Endothelial cell of umbilical vein (primary cell): Measurements from ENCODE around the gene L3MBTL2.
"Not testable (repeated sequence)": the region's sequence is repeated elsewhere in the genome, so short reads cannot be mapped to it uniquely, and the experiment has no call there.

Experiments used
- EZH2 ChIP-seq: IDR thresholded peaks from 2 replicates; pipeline ENCODE4 v1.6.1; 2012; ENCODE audit warnings: borderline replicate concordance, low read depth, mild to moderate bottlenecking, moderate library complexity, low read length, inconsistent platforms; ENCODE audit not compliant: severe bottlenecking
- GATA2 ChIP-seq: IDR thresholded peaks from 2 replicates; pipeline ENCODE4 v1.7.0; 2011; ENCODE audit warnings: low read depth, mild to moderate bottlenecking, moderate library complexity, mixed read lengths, low read length; ENCODE audit not compliant: insufficient read length, insufficient read depth
- MYC ChIP-seq: IDR thresholded peaks from one replicate; pipeline ENCODE4 v1.6.1; 2011; ENCODE audit warnings: mild to moderate bottlenecking, low read depth, low read length
- POLR2A ChIP-seq: IDR thresholded peaks from 2 replicates; pipeline ENCODE4 v1.6.1; 2012; ENCODE audit warnings: low read depth, mild to moderate bottlenecking, control low read depth, low read length
- POLR2AphosphoS5 ChIP-seq: IDR thresholded peaks from 2 replicates; pipeline ENCODE4 v1.6.1; 2012; ENCODE audit warnings: low read depth, mild to moderate bottlenecking, control low read depth, low read length, moderate library complexity; ENCODE audit not compliant: insufficient read depth
- TF ChIP-seq, protein P1 (sequence below), 2 donors: IDR thresholded peaks; 1 replicate in 1 of 2; 2 replicates in 1 of 2; pipeline ENCODE4 v1.5.1; 2011; ENCODE audit warnings: low read length in 2 of 2, mild to moderate bottlenecking in 2 of 2, moderate library complexity in 2 of 2, control low read depth in 1 of 2, inconsistent platforms in 1 of 2, low read depth in 1 of 2; ENCODE audit not compliant: insufficient read depth in 1 of 2; ENCODE audit errors: extremely low read depth in 1 of 2

GRCh38 chr22:41259756-41260155, 54.6 kb downstream of the L3MBTL2 start:
- TF ChIP-seq, protein P1, sequence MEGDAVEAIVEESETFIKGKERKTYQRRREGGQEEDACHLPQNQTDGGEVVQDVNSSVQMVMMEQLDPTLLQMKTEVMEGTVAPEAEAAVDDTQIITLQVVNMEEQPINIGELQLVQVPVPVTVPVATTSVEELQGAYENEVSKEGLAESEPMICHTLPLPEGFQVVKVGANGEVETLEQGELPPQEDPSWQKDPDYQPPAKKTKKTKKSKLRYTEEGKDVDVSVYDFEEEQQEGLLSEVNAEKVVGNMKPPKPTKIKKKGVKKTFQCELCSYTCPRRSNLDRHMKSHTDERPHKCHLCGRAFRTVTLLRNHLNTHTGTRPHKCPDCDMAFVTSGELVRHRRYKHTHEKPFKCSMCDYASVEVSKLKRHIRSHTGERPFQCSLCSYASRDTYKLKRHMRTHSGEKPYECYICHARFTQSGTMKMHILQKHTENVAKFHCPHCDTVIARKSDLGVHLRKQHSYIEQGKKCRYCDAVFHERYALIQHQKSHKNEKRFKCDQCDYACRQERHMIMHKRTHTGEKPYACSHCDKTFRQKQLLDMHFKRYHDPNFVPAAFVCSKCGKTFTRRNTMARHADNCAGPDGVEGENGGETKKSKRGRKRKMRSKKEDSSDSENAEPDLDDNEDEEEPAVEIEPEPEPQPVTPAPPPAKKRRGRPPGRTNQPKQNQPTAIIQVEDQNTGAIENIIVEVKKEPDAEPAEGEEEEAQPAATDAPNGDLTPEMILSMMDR (IDR thresholded peaks at IDR 0.05; ENCODE audit: extremely low read depth in 1 of 2, insufficient read depth in 1 of 2, low read depth in 1 of 2, low read length in 2 of 2): not testable (repeated sequence)
- not testable (repeated sequence) for TF ChIP-seq POLR2AphosphoS5, MYC, EZH2, GATA2, POLR2A
